GM12892 (cell line): ENCODE results near the gene ANAPC2.

Source experiments
- POLR2A ChIP-seq: IDR thresholded peaks from 2 replicates; pipeline ENCODE4 v1.6.1; 2011; ENCODE audit warnings: low read depth, low read length, control low read depth
- POLR2AphosphoS5 ChIP-seq: IDR thresholded peaks from 2 replicates; pipeline ENCODE4 v1.6.1; 2011; ENCODE audit warnings: low read depth, low read length, control low read depth

GRCh38 chr9:137180491-137180890, 7.9 kb downstream of the ANAPC2 start:
- TF ChIP-seq POLR2A (no peak), POLR2AphosphoS5 (no peak)
